ENCODE results near the gene CCDC191.

CCDC191 gene

GRCh38 chr3:114060906-114061655, 4.8 kb upstream of the CCDC191 start:
- DNase-seq (ENCODE audit: low read depth, low spot score) = no peak

- DNase-seq (ENCODE audit: low read depth, low spot score) = no peak
These were observed 2.3 kb upstream of the CCDC191 start for GRCh38 chr3:114058646-114059045.

- DNase-seq (ENCODE audit: low read depth, low spot score) = no peak
These were observed 653 bp upstream of the CCDC191 start for GRCh38 chr3:114057011-114057347.

DNA sequence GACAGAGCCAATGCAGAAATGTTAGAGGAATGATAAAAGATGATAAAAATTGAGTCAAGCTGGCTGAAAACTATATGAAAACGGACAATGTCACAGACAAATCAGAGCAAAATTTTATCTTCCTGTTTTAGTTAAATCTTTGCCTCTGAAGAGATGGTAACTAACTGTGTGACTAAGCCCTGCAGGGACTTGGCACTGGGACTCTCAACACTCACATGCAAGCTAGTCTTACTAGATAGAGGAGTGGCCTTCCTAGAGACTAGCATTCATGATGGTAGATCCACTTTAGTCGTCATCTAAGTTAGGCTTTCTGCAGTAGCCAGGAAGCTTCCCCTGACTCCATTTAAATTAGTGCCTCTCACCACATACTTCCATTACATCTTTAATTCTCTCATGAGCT, 4.1 kb downstream of the CCDC191 start:
- no peak for DNase-seq (ENCODE audit: low read depth, low spot score)

DNA sequence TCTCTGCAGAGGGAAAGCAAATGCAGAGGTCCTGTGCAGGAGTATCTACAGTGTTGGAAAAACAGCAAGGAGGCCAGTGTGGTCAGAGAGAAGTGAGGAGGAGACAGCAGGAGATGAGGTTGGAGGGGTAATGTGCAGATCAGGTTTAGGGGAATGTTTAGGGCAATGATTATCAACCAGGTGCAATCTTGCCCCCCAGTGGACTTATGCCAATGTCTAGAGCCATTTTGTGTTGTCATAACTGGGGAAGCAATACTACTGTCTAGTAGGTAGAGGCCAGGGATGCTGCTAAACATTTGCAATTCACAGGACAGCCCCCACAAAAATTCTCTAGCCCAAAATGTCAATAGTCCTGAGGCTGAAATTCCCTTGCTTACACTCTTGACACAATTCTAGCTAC, 13.1 kb downstream of the CCDC191 start:
- DNase-seq (ENCODE audit: low read depth, low spot score) = no peak

DNA sequence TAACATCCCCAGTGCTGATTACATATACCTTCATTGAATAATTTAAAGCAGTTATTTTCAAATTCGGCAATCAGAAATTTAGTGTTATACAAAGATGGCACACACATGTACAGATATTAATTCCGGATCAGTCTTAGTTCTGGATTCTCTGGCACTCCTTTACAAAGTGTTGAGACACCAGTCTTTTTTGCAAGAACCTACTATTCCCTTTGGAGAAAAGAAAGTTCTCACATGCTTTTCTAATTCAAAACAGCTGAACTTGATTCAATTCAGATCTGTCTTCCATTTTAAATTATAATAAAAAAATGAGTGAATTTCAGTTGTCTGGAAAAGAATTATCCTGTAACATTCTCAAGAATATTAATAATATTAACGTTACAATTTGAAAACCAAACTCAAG, 20.4 kb downstream of the CCDC191 start:
- DNase-seq (ENCODE audit: low read depth, low spot score) = no peak

GRCh38 chr3:114034787-114035545, 21.4 kb downstream of the CCDC191 start:
- DNase-seq (ENCODE audit: low read depth, low spot score) = no peak

- DNase-seq (ENCODE audit: low read depth, low spot score) = no peak
These were observed 22.1 kb downstream of the CCDC191 start for GRCh38 chr3:114034211-114034610.

DNA sequence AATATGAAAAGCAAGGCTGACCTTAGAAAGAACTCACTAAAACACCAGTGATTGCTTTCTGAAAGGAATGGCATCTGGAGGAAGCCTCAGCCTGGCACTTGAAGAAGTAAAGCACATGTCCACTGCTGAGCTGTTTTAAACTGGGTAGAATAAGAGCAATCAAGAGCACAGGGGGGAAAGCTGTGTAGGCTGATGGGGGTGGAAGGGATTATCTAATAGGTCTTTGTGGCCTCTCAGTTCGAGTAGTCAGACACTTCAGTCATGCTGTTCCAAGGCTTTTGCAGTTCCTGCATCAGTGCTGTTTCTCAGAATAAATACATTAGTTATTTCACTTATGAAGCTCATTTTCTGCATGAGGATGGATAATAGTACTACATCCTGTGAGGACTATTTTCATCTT, 22.6 kb downstream of the CCDC191 start:
- DNase-seq (ENCODE audit: low read depth, low spot score) = no peak

DNA sequence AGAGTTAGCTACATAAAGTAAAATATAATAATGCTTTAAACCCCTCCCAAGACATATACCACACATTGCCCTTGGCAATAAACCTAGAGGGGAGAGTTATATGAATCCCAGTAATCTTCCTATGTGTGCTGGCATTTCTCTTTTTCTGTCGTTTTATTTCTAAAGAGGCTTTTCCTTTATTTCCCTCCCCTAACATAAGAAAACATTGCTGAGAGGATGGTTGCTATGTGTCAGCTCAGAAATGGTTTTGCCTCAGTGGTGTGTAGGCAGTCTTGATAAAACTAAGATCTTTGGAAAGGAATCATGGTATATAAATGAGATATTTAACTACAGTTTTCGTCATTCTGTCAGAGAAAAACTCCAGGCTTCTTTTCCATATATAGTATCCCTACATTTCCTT, 30.0 kb downstream of the CCDC191 start:
- no peak for DNase-seq (ENCODE audit: low read depth, low spot score)

DNA sequence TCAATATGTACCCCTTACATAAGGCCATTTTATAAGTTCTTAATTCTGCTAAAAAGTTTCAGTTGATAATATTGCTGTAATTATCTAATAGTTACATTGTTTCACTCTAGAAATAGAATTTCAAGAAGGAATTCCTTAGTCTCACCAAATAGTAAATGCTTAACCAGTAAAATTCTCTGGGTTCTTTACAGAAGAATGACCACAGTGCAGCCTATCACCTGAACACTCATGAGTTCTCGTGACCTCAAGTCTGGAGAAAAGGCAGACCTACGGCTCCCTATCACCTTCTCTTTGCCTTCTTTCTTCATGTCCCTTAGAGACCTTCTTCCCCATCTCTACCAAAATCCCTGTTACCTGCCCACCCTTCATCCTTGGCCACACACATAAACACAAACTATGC, 30.9 kb downstream of the CCDC191 start:
- no peak for DNase-seq (ENCODE audit: low read depth, low spot score)

- DNase-seq (ENCODE audit: low read depth, low spot score) = no peak
These were observed 34.1 kb downstream of the CCDC191 start for GRCh38 chr3:114022145-114022802.

DNA sequence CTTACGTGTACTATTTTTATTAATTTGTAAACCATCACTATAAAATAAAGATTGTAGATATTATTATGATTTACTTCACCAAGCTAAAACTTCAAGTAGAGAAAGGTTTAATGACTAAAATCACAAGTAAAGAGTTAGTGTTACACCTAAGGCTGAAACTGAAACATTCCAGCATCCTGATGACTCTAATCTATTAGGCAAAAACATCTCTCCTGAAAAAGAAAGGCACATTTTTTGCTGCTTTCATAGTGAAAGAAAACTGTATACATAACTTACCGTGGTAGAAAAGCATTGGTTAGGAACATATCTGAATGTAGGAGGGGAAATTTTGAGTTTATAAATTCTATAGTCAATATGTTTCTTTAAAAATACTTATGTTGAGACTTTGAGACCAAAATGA, 35.4 kb downstream of the CCDC191 start:
- no peak for DNase-seq (ENCODE audit: low read depth, low spot score)

DNA sequence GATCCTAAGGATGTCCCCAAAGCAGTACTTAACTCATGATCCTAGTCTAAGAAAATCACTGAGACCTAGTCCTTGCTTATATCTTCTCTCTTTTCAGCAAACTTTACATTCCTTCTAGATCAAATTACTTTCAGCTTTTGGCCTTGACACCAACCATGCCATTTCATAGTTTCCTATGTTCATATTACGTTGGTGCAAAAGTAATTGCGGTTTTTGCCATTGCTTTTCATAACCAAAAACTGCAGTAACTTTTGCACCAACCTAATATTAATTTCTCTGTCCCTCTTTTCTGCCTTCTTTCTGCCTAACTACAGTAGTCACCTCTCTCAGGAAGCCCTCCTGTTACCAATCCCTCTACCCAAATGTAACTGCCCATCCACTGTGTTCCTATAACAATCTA, 36.8 kb downstream of the CCDC191 start:
- no peak for DNase-seq (ENCODE audit: low read depth, low spot score)

GRCh38 chr3:114014211-114014610, 42.1 kb downstream of the CCDC191 start:
- no peak for DNase-seq (ENCODE audit: low read depth, low spot score)

GRCh38 chr3:114011059-114011797, 45.1 kb downstream of the CCDC191 start:
- DNase-seq (ENCODE audit: low read depth, low spot score) = no peak

- no peak for DNase-seq (ENCODE audit: low read depth, low spot score)
These were observed 50.8 kb downstream of the CCDC191 start for GRCh38 chr3:114005481-114005880.

DNA sequence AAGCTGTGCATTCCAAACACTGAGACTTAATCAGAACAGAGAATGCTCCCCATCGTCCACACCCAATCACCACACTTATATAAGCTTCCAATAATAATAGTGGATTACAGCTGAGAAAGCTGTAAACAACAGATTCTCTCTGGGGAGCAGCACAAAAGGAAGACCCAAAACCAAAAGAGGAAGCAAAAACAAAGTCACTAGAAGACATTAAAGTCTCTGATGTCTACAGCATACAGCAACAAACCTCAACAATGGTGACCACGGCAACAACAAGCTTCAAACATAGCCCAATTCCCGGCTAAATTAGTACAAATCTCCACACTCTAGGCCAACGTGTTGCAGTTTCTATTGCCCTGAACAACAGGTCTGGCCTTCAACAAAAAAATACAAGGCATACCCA, 70.8 kb downstream of the CCDC191 start:
- no peak for DNase-seq (ENCODE audit: low read depth, low spot score)

DNA sequence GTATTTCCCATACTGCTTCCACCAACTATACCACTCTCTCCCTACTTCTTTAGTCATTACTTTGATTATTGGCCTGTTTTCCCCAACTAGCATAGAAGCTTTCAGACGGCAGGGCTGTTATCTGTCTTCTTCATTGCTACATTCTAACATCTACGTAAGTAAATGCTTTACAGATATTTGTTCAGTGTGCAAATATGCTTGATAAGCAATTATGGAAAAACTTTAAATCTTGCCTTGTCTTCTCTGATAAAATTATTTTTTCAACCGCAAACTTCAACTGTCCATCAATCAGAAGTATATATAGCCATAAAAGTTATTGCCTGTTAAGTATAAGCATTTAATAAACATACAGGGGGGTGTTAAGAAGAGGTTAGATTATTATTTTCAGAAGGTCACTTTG, 72.8 kb downstream of the CCDC191 start:
- no peak for DNase-seq (ENCODE audit: low read depth, low spot score)

DNA sequence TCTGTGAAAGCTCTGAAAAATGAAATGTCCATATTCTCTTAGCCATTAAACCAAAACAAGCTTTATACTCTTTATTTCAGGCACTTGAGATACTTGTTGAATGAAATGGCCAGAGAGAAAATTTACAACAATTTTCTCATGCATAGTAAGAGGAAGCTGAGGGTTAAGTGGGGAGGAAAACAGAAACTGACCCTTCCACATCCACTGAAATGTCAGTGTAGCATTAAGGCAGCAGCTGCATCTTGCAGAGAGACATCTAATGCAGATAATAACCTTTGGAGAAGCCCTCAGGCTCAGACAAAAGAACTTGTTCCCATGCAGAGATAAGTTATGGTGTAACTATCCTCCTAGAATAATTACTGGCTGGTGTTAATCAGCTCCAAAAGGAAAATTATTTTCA, 74.5 kb downstream of the CCDC191 start:
- DNase-seq (ENCODE audit: low read depth, low spot score) = no peak

- DNase-seq (ENCODE audit: low read depth, low spot score) = no peak
These were observed 76.4 kb downstream of the CCDC191 start for GRCh38 chr3:113979916-113980315.

GRCh38 chr3:113977822-113978221, 78.5 kb downstream of the CCDC191 start:
- DNase-seq (ENCODE audit: low read depth, low spot score) = no peak
